Stimulated activated CD8-positive, alpha-beta memory T cell treated with anti-CD3 and anti-CD28 coated beads, Interleukin-12 subunit alpha, Interleukin-12 subunit beta, amount 100 ng/mL, for 24 hours (primary cell): ENCODE measurements around the gene ETV3L.

Experiments used
- DNase-seq: peaks from one replicate; pipeline ENCODE4 v3.0.0-alpha.2; 2020; ENCODE audit errors: extremely low read depth

ETV3L gene

GRCh38 chr1:157132111-157132510, 32.5 kb upstream of the ETV3L start:
- DNase-seq, result no peak

DNA sequence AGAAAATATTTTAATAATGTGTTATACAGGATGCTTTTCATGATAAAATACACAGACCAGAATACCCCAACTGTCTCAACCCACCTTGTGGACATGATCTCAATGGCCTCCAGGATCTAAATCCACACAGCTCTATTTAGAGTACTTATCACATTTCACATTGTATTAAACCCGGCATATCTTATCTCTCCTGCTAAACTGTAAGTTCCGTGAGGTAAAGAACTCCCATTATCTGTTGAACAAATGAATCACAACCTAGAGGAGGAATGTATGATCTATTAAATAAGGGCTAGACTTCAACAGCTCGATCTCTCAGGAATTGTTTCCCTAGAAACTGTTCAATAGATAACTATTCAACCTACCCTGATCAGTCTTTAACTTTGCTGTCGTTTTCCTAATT, 31.7 kb upstream of the ETV3L start:
- DNase-seq, result no peak

GRCh38 chr1:157124855-157125254, 25.2 kb upstream of the ETV3L start:
- DNase-seq, result no peak

- no peak for DNase-seq
These were observed 19.8 kb upstream of the ETV3L start for GRCh38 chr1:157119448-157119847.

- DNase-seq, result no peak
These were observed 19.4 kb upstream of the ETV3L start for GRCh38 chr1:157119008-157119407.

GRCh38 chr1:157117527-157118057, 18.0 kb upstream of the ETV3L start:
- DNase-seq, result no peak

- no peak for DNase-seq
These were observed 17.1 kb upstream of the ETV3L start for GRCh38 chr1:157116737-157117103.

- DNase-seq, result no peak
These were observed 16.5 kb upstream of the ETV3L start for GRCh38 chr1:157115851-157116736.

GRCh38 chr1:157115429-157115838, 15.8 kb upstream of the ETV3L start:
- DNase-seq, result no peak

DNA sequence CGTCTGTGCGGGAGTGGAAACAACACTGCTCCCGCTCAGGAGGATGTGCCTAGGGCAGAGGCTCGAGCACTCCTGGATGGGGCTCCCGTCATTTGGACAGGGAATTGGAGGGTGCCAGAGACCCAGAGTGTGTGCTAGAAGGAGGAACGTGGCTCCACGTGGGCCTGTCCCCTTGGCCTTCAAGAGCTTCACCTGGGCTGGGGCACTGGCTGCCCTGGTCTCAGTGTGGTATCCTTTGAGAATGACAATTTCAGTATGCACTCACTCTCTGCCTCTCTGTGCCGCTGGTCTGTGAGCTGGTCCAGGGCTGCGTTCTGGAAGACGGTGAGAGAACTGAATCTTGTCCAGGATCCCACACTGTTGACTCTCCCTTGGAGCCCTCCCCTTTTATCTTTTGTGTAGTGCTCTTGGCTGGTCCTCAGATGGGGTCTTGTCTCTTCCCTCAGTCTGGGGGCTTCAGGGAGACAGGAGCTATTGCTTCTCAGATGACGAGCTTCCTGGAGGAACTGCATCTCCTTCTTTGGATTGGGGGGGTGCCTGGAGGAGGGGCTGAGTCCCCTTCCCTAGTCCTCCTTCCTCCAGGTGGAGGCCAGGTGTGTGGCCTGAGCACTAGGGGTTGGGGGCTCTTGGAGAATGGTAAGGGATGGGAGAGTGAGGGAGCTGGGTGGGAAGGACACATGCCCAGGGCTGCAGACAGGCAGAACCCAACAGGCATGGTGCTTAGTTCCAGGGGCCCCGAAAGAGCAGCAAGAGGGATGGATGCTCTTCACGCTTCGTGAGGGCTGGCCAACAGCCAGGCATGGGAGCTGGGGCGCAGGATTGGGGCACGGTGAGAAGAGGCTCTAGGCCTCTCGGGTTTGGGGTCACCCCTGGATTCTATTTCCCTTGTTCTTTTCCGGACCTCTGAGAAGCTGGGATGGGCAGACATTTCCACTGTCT, 14.8 kb upstream of the ETV3L start:
- no peak for DNase-seq

- DNase-seq, result no peak
These were observed 14.0 kb upstream of the ETV3L start for GRCh38 chr1:157113631-157114030.

DNA sequence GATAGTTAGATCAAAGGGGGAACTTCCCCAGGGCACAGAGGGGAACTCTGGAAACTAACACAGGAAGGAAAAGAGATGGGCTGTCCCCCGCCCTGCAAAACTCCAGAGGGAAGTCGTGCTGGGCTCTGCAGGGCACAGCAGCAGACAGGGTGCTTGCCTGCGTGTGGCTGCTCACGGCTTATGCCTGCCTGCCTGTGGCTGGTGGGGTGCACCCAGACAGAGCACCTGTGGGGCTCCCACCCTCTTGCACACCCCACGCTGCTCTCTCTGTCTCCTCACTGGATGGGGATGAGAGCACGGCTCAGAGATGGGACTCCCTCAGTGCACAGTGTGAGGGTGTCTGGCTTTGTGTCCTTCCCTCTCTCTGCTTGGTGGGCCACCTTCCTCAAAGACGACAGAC, 13.5 kb upstream of the ETV3L start:
- no peak for DNase-seq

GRCh38 chr1:157112186-157112867, 12.7 kb upstream of the ETV3L start:
- no peak for DNase-seq

DNA sequence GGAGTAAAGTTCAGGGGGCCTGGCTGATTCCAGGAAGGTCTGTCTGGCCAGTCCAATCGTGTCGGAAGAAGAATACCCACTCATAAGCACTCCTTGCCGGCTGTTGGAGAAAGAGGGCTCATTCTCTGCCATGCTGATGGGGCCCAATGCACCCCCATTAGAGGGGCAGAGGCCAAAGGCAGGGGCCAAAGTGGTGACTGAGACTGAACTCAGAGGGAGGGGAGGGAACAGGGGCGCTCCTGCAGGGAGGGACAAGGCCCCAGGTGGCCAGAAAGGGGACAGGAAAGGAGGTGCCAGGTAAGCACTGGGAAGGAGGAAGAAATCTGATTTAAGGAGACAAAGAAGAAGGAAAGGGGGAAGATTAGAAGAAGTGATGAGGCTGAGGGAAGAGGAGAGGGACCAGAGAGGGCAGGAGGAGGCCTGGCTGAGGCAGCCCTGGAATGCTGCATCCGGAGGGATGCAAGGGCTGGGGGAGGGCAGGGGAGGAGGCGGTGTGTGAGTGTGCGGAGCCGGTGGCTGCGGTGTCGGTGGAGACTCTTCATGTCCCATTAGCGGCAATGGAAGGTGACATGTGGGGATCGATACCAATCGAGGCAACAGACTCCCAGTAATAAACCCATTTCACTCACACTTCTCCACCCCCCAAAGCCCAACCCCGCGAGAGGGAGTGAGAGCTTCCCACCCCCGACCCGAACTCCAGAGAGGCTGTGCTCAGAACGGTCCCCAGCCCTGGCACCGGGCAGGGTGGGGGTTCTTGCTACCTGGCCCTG, 12.0 kb upstream of the ETV3L start:
- DNase-seq, result no peak

DNA sequence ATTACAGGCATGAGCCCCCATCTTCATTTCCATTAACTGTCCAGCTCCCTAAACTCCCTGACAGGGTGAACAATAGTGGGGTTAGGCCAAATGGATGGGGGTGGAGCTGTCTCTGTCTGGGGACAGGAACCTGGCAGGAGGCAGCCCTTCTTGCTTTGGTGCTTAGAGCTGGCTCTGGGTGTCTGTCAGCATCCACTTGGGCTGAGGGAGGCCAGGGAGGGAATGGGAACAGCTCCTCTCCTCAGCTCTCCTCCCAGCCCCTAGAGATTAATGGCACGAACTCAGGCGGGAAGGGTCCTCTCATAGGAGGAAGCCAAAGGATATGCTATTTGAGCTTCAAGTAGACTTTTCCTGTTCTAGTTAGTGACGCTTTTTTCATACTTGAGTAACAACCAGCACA, 11.1 kb upstream of the ETV3L start:
- no peak for DNase-seq

DNA sequence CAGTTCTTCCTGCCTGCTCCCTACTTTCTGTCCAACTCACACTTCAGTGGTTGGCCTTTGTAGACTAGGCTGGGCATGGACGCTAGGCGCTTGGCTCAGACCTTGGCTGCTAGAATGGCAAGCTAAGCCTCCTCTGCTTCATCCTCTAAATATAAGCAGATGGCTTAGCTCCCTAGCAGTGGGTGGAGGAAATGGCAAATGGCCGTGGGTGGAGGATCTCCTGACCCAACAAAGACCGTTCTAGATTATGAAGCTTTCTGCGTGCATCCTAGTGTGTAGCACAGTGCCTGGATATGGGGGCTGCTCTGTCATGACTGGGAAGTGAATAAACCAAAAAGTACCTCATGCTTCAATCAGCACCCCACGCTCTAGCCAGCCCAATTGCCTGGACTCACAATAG, 10.4 kb upstream of the ETV3L start:
- DNase-seq, result no peak

DNA sequence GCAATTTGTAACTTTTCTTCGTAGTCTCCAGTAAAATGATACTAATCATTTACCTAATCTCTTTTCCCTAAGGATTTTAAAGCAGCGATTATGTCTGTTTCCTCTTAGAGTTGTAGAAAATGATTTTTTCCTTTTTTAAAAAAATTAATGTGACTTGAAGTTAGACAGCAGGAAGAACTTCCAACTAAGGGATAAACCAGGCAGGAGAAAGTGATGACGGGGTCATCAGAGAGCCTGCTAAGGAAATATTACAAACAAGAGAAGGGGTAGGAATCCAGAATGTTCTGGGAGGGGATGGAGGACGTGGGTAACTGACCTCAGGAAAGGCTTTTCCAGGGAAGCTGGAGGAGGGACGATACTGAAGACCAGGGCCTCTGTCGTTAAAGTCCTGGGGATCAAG, 8.8 kb upstream of the ETV3L start:
- DNase-seq, result no peak

GRCh38 chr1:157107702-157108101, 8.1 kb upstream of the ETV3L start:
- DNase-seq, result no peak

DNA sequence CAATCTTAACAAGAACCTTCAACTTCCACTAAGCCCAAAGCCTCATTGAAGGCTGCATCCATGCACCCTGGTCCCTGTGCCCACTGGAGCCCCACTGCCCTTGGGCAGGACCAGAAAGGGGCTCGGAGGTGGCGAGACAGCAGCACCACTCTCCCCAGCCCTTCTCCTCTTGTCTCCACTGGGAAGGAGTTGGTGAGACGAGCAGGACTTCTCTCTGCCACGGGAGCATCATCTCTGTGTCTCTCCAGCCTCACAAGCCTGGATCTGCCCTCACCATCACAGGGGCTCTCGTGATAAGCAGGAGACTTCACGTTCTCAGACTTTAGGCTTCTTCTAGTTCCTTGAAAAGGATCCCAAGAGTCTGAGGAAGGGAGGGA, 7.2 kb upstream of the ETV3L start:
- no peak for DNase-seq

DNA sequence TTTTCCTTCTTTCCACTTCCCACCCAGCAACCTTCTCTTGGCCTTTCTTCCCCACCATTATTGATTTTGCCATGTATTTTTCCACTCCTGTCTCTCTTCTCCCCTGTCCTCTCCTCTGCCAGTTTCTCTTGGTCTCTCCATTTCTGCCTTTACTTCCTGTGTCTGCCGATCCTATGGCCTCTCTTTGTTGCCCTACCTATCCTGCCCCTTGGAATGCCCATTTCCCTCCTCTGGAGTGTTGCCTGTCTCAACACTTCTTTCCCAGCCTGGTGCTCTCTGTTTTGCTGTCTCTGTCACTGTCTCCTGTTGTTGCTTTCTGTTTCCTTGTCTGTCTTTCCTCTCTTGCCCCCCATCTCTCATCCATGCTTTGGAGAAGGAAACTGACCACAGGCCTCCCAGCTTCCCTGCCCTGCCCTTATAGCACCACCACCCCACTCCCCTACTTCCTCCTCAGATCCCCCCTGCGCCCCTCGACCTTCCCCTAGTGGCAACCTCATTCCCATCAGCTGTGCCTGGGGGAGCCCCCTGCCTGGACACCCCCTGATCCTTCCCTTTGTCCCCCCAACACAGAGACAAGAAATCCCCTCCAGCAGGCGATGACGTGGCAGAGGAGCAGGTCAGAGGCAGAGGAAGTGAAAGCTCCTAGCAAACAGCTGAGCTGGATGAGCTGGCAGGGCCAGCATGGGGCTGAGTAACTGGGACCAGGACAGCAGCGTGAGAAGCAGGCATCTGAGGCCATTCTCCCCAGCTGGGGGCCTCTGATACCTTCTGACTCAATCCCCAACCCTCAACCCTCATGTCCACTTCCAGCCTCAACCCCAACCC, 6.6 kb upstream of the ETV3L start:
- no peak for DNase-seq
